Stimulated activated CD4-positive, alpha-beta T cell treated with anti-CD3 and anti-CD28 coated beads, Interleukin-1b, Interleukin-23, amount 100 ng/mL, for 48 hours (primary cell): ENCODE measurements around the gene HNRNPA3.
"Not testable (repeated sequence)": the region's sequence is repeated elsewhere in the genome, so short reads cannot be mapped to it uniquely, and the experiment has no call there.

ENCODE experiments used
- DNase-seq: peaks from one replicate; pipeline ENCODE4 v3.0.0-alpha.2; 2020

Gene HNRNPA3

DNA sequence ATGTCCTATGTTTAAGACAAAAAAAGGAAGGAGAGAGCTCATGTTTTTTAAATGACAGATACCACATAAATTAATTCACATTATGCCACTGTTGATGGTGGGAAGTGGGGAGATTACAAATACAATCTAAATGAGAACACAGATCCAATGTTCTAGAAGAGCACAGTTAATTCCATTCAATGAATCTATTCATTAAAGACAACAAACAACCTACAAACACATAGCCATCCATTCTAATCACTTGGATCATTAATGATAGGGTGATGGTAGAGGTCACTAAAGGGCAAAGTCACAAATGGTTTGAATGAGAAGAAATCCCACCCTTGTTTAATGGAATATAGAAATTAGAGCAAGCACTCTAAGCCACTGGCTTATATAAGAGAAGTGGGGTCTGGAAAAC, 21.7 kb downstream of the HNRNPA3 start:
- no peak for DNase-seq

DNA sequence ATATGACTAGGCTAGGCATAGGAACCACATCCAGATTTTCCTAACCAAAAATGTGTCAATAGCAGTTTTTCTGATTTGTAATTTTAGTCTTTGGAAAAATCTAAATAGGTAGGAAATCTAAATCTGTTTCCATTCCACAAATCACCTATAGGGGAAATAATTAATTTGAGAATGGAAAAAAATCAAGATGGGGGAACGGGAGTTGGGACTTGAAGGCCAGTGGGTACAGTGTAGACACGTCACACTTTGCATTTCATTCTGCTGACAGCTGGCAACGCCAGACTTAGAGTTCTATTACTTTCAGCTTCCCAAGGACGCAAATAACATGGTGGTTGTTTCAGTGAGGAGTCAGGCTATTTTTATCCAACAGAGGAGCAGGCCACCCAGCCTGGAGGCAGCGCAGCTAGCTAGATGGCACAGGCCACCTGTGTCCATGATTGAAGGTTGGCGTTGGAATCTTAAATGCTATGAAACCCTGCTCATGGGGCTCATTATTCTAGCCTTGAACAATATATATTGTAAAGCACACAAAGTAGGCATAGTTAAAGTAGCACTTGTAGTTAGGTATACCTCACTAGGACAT, 23.4 kb downstream of the HNRNPA3 start:
- no peak for DNase-seq

DNA sequence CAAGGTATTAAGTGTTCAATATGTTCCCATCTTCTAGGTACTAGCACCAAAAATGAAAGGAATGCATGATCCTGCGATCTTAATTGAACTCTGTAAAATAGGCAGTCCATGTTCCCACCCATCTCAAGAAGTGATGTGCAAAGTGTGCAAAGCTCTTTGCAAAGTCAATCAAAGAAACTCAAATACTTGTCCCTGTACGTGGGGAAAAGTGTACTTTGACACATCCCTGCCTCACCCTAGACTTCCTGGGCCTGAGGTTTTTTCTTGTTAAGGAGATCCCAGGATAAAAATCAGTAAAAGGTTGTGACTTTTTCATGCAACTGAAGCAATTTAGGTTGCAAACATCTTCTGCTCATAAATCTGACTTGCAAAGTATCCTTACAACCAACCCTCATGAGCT, 25.3 kb downstream of the HNRNPA3 start:
- DNase-seq: no peak

DNA sequence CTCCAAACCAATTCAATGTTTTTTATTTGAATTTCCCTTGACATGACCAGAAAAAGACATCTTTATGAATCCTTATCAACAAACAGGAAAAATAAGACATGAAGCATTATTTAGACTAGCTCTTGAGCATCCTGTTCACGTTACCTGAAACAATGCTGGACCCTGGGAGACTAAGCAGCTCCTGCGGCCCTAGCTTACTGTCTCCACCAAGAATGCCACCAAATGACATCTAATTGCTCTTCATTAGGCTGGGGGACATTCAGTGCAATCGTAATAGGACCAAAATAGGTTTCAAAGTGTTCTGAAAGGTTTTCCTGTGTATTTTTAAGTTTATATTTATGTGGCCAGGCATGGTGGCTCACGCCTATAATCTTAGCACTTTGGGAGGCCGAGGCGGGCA, 26.5 kb downstream of the HNRNPA3 start:
- DNase-seq: no peak

DNA sequence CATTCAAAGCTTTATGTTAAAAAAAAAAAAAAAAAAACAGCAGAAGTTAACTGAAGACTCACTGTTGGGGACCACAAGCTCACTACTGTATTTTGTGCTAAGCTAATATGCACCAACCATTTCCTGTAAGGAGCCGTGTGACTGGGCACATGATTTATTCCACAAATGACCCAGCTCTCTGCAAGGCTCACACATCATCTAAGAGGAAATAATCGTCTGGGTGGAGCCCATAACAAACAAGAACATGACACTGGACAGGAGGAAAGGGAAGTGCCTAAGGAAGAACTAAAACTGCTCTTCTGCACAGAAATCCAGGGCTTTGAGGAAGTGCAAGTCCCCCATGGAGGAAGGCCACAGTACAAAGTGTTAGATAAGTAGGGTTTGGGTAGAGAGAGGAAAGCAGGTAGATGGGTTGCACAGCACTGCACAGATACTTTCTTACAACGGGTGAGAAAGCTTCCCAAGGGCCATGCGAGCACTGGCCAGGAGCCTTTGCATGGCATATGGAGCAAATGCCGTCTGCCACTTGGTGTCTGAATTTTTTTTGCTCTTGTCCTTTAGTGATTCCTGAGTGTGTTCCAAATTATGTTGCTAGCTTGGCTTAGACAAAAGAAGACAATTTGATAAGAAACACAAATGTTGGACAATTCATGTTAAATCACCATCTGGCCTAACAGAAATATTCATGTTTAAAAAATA, 27.5 kb downstream of the HNRNPA3 start:
- DNase-seq: peak; percentile 31

DNA sequence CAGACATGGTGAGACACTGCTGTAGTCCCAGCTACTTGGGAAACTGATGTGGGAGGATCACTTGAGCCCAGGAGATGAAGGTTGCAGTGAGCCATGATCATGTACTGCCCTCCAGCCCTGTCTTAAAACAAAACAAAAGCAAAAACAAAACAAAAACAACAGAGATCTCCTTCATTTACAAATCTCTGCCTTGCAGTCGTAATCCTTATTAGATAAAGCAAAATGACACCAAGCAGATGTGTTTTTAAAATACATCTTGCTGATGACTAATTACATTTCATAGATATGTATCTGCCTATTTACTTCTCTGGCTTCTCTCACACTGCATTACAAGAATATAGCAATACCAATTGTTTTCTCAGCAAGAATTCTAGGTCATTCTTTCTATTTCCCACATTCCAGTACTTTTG, 29.1 kb downstream of the HNRNPA3 start:
- DNase-seq: no peak

DNA sequence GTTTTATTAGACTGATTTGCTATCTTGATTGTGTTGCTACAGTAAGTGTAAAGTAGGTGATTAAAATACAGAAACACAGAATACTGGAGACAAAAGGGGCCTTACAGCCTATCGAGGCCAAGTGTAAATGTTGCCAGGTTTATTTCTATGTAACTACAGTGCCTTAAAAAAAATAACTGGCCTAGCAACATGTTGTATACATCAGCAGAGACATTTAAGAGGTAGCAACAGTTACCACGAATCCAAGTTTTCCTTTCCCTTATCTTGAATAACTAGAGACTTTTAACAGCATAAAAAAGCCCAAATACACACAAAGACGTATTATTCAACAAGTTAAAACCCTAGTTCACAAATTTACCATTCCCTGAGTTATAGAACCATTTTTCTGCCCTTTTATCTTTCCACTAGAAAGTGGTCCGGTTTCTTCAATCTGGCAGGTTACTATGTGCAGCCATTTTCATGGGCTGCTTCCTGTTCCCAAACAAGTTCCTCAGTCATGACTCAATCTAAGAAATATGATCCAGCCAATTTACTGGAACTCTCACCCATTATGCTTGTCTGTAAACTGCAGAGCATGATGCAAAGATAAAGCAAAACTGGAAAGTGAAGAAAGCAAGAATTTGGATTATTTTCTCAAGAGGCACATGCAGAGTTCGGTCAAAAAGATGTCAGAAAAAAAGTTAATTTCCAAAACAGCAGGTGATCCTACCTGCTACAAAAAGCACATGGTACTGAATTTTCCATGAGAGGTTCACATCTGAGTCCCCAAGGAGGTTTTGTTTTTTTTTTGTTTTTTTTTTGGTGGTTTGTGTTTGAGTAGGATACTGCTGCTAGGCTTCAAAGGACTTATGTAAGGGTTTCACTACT, 29.8 kb downstream of the HNRNPA3 start:
- no peak for DNase-seq

DNA sequence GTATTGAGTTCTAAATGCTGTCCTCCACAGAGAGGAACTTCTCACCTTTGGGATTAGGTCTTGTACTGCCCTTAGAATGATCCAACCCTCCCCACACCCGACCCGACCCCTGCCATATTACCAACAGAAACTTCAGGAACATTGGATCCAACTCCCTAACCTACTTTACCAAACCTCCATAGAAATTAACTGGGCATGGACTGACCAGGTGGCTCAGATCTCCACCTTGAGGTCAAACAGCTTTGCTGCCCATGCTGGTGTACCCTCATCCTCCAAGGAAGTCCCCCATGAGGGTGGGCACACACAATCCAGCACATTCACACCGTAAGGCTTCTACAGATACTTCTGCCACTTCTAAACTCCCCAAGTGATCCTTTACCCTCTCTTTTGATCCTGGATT, 30.5 kb downstream of the HNRNPA3 start:
- no peak for DNase-seq

DNA sequence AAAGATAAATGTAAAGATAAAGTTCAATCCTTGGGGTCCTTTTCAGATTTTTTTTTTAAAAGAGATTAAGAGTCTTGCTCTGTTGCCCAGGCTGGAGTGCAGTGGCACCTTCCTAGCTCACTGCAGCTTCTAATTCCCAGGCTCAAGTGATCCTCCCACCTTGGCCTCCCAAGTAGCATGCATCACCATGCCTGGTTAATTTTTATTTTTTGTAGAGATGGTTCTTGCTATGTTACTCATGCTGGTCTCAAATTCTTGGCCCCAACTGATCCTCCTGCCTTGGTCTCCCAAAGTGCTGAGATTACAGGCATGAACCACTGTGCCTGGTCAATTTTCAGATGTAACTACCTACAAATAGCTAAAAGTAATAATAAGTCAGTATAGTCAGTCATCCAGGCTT, 30.9 kb downstream of the HNRNPA3 start:
- DNase-seq: no peak

DNA sequence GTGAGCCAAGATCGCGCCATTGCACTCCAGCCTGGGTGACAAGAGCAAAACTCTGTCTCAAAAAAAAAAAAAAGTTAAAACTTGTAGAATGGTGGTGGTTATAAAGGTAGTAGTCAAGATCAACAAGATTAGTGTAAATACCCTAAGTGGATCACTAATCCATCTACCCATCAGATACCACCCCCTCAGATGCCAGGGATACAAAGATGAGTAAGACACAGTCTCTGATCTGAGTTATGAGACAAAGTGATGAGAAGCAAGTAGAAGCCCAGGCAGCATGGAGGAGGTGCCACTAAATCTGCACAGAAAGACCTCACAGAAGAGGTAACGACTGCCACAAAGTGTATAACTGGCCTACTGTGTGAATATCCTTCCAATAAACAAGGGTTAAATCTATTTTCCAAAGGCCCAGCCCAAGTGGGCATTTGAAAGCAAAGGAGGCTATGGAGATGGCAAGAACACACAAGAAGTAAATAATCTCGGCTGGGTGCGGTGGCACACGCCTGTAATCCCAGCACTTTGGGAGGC, 31.7 kb downstream of the HNRNPA3 start:
- DNase-seq: no peak

DNA sequence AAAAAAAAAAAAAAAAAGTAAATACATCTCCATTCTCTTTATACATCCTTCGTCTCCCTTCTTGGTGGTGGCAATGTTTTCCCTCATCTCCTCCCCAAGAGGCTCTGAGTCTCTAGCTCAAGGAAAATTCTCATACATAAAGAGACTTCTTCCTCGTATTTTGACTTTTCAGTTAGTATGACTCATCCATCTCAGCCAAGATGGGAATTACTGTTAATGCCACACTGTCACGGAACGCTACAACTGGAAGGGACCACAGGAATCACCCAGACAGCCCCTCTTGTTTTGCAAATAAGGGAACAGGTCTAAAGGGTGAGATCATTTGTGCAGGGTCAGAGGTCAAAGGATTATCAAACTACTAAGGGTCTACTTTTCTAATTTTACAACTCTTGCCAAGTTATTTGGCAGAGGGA, 32.4 kb downstream of the HNRNPA3 start:
- no peak for DNase-seq

DNA sequence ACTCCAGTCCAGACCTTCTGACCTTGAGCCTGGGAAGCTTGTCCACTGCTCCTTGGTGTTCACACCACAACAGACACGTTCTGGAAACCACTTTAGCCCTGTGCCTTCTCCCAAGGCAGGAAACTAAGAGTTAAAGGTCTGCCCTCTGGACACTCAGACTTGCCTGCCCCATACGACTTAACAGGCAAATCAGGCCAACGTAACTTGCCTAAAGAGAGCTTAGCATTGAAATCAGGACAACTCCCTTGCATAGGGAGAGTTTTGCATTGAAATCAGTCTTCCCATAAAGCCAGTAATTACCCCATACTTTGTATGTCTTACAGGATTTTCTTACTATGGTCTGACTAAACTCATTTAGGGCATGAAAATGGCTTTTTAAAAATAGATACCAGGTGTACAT, 33.4 kb downstream of the HNRNPA3 start:
- DNase-seq: no peak

DNA sequence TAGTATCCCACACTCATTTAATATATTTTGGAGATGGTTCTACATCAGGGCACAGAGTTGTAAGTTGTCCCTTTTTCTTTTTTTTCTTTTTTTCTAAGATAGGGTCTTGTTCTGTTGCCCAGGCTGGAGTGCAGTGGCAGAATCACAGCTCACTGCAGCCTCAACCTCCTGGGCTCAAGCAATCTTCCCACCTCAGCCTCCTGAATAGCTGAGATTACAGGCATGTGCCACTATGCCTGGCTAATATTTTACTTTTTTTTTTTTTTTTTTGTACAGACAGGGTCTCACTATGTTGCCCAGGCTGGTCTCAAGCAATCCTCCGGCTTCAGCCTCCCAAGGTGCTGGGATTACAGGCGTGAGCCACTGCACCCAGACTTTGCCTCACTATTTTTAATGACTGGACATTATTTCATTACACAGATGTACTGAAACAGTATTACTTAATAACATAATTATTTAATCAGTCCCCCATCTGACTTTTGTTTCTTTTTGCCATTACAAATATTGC, 34.0 kb downstream of the HNRNPA3 start:
- DNase-seq: not testable (repeated sequence)

DNA sequence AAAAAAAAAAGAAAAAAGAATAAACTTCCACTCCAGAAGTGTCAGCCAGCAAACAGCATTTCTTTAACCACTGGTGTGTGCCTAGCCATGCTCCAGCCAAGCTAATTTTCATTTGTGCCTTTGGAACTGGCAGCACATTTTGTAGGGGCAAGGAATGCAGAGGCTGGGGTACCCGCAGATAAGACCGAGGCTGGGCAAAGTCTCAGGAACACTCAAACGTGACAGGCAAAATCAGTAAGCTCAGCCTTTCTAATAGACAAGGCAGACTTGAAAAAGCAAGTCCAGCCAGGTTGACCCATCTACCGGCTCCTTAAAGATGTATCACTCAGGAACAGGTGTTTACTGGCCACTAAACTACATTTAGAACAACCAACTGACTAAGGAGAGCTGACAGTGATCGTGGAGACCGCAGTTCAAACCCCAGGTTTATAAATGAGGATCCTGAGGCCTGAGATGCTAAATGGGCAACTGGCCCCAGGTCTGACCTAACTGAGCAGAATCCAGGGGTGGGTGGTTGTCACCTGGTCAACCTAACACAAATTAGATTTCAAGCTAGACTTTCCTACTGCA, 35.2 kb downstream of the HNRNPA3 start:
- no peak for DNase-seq

DNA sequence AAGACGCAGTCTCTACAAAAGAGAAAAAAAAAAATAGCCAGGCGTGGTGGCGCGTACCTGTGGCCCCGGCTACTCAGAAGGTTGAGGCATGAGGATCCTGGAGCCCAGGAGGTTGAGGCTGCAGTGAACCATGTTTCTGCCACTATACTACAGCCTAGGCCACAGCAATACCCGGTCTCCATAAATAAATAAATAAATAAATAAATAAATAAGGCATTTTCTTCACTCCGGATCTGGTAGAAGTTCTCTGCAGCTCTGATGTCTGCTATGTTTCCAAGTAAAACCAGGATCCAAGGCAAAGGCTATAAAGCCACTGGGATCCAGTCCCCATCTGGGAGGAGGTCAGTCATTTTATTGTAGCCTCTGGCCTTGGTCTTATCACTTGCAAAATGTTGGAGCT, 36.4 kb downstream of the HNRNPA3 start:
- no peak for DNase-seq

DNA sequence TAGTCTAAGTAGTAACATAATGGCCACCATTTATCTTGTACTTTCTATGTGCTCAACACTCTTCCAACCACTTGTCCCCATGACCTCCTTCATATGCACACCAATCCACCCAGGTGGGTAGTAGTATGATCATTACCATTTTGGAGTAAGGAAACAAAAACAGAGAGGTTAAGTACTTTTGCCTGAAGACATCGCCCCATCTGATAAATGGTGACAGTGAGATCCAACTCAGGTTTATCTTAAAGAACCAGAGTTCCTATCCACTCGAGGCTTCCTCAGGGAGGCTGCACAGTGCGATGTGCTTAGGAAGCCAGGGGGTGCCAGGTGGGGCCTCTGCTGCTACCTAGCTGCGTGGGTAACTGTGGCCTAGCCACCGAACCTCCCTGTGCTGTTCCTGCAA, 37.9 kb downstream of the HNRNPA3 start:
- DNase-seq: no peak

DNA sequence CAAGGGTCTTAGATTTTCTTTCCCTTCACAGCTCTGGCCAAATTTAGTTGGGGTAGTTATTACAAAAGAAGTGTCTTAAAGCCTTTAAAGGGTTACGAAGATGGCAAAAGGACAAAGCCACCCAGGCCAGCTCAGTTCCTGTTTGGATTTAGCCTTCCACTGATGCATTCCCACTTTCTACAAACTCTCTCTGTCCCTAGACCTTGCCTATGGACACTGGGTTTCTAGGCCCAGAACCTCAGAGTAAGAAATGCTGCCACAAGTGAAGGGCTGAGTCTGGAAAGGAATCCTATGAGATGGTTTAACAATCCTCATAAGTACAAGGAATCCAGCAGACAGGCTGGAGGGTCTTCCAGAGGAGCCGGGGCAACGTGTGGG, 38.6 kb downstream of the HNRNPA3 start:
- DNase-seq: no peak

DNA sequence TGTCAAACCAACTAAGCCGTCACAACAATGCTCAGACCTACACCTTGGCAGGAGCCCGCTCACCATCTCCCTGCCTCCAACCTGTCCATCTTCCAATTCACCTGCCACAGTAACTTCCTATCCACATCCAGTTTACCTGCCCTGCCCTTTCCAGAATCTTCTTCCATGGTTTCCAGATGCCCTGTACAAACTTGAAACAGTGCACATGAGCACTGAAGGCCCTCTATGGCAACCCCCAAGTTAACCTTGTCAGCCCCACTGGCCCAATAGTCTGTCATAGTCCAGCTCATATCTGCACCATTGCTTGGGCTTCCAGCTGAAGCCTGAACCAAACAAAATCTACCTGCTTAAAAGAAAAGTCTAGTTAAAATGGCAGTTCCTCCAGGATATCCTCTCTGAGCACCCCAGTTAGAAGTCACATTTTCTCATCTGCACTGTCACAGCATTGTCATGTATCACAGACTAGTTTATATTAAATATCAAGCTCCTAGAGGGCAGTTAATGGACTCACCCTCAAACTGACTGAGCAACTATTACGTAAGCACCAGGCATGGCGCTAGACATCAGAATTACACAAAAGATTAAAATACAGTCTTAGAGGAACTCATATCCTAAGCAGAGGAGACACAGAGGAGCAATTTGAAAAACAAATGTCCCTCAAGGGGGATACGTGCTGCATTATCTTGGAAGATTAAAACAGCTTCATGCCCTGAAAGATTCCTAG, 40.4 kb downstream of the HNRNPA3 start:
- no peak for DNase-seq

DNA sequence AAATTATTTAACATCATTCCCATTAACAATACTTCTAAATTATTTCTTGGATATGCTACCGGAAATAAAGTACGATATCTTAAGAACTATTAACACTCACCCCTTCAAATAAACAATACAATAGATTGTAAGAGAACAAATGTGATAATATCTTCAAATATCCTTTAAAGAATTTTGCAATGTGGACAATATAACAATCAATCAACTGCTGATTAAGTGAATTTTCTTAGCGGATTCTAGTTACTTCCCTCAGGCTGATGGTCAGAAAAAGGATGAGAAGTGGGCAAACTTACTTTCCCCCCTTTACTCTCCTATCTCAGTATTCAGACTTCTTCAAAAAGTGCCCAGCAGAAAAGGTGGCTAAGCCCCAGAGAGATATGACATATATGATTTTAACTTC, 41.1 kb downstream of the HNRNPA3 start:
- DNase-seq: no peak

DNA sequence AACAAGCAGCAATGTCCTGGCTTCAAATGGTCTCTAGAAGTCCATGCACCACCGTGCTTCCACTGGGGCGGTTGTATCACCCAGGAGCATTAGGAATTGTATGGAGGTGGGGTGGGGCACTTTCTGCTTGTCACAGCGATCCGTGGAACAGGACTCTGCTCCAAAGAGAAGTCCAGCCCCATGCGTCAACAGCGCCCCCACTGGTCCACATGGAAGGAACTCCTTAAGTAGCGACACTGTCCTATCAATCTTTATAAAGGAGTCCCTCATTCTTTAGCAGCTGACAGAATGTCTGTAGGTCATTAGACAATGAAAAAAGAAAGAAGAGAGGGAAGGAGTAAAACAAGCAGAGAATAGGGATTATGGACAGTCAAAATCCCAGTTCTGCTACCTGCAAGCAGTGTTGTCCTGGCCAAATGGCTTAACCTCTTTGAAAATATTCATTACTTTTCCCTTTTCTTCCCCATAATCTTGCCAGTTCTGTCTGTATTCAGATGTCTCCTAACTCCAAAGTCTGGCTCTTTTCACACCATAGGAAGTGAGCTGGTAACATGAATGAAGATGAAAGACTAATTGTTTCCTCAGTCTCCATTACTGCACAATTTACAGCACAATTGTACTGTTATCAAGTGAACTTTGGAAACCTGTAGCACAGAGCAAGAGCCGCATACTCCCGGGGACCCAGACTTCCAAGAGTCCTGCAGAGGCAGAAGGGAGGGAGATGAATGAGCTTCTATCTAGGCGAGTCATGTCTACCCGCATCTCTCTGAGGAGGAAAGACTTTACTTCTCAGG, 42.0 kb downstream of the HNRNPA3 start:
- DNase-seq: no peak

DNA sequence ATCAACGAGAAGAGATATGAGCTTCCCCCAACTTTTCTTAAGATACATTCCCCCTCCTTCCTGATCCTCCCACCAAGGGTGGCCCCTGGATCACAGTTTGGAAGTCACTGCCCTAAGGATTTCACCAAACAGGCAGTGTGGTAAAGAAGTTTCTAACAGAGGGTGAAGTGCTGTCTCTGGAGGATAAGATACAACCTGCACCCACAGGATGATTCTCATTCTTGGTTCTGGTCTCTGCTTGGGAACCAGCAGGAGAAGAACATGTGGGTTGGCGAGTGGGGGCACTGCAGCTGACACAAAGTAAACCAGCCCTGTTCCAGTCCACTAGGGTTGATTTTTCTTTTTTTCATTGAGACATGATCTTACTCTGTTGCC, 42.6 kb downstream of the HNRNPA3 start:
- DNase-seq: no peak

DNA sequence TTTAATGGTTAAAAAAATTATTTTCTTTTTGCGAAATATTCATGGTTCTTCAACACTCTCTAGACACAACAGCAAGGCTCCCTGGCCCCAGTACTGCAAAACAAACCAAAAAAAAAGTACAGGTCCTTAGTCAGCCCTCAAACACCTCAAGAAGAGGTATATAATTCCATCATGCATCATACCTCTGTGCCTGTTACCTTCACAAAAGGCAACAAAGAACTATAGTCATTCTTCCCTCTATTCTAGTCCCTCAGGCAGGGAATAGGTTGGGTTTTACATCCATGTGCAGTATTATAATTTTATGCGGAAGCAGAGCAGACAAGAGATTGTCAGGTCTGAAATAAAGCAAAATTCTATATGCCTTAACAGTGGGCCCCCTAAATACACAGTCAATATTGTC, 43.4 kb downstream of the HNRNPA3 start:
- no peak for DNase-seq
